NB4 (cell line): ENCODE data around the gene UVRAG.

Experiments
- DNase-seq: peaks from one replicate; pipeline ENCODE4 v3.0.0; 2010; ENCODE audit warnings: low read depth
- H3K4me3 ChIP-seq: one replicate; pipeline ENCODE4 v1.5.1; 2011; ENCODE audit warnings: mild to moderate bottlenecking, low read depth, low read length, moderate library complexity
- MAX ChIP-seq: IDR thresholded peaks from 2 replicates; pipeline ENCODE4 v1.6.1; 2011; ENCODE audit warnings: low read depth, low read length
- MYC ChIP-seq: IDR thresholded peaks from 2 replicates; pipeline ENCODE4 v1.6.1; 2011; ENCODE audit warnings: low read depth, low read length
- POLR2A ChIP-seq: IDR thresholded peaks from 2 replicates; pipeline ENCODE4 v1.6.1; 2011; ENCODE audit warnings: mild to moderate bottlenecking; ENCODE audit not compliant: insufficient read length; ENCODE audit errors: extremely low read depth
- TF ChIP-seq, protein P1 (sequence below): IDR thresholded peaks from one replicate; pipeline ENCODE4 v1.5.1; 2012; ENCODE audit warnings: low read depth, low read length

The UVRAG gene

DNA sequence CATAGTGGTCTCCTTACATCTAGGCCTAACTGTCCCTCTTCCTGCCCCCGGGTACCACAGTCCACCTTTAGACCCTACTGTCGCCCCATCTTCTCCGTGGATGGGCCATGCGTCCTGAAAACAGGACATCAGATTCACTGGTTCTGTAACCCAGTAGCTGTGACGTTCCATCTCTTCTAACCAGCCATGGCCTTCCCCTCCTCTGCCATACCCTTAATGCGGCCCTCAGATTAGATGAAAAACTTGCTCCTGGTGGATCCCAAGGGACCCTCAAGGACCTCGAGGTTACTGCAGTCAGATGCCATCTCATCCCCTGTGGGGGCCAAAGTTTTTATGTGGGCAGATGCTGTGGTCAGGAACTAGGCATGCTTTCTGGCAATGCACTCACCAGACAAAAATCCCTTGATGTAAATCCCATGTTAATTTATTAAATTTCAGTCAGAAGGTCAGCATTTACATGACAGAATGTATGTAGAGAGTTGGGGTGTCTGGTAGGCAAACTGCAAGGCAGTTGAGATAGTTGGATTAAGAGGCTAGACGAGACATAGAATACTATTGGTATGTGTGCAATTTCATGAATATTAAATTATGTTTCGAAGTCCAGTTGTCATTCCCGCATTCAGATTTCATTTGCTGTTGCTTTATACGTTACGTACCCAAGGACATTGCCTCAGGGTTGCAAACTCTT is 327.0 kb downstream of the UVRAG start:
- no peak for TF ChIP-seq MYC
- TF ChIP-seq MAX, result no peak
- TF ChIP-seq, protein P1, sequence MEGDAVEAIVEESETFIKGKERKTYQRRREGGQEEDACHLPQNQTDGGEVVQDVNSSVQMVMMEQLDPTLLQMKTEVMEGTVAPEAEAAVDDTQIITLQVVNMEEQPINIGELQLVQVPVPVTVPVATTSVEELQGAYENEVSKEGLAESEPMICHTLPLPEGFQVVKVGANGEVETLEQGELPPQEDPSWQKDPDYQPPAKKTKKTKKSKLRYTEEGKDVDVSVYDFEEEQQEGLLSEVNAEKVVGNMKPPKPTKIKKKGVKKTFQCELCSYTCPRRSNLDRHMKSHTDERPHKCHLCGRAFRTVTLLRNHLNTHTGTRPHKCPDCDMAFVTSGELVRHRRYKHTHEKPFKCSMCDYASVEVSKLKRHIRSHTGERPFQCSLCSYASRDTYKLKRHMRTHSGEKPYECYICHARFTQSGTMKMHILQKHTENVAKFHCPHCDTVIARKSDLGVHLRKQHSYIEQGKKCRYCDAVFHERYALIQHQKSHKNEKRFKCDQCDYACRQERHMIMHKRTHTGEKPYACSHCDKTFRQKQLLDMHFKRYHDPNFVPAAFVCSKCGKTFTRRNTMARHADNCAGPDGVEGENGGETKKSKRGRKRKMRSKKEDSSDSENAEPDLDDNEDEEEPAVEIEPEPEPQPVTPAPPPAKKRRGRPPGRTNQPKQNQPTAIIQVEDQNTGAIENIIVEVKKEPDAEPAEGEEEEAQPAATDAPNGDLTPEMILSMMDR, result no peak
- no peak for TF ChIP-seq POLR2A
- no peak overlapping the region for H3K4me3 ChIP-seq
- no peak for DNase-seq

- DNase-seq, result no peak
- no peak for TF ChIP-seq MAX
- TF ChIP-seq, protein P1, result no peak
- no peak for TF ChIP-seq POLR2A
- TF ChIP-seq MYC, result no peak
- H3K4me3 ChIP-seq, result no peak overlapping the region
Observed at GRCh38 chr11:76143274-76143673, 328.3 kb downstream of the UVRAG start.

DNA sequence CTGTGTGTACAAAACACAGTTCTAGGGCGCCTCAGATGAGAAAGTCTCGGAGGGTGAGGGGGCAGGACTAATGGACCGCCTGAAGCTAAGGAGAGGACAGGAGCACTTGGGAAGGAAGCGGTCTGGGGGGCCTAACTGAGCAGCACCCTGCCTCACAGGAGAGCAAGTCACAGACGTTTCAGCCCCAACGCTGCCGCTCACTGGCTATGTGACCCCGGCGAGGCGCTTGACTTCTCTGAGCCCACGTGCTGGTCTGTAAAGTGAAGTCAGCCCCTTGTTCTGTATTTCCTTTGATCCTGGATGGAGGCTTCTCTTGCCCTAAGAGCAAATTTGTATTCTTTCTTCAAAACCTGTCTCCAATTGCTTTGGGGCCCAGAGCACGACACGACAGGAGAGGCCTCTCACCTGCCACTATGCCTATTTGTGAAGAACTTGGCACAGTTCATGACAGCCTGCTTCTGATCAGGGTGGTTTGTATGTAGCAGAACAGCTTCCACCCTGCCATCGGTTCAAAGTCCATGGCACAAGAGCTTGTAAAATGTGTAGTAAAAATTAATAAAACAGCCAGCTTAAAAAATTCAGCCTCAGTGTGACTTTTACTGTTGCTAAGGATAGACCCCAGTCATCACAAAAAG is 332.2 kb downstream of the UVRAG start:
- TF ChIP-seq, protein P1, result no peak
- TF ChIP-seq MAX (no peak), POLR2A (no peak), MYC (no peak)
- no peak for DNase-seq
- no peak overlapping the region for H3K4me3 ChIP-seq

- TF ChIP-seq, protein P1, result no peak
- TF ChIP-seq POLR2A, result no peak
- no peak for TF ChIP-seq MAX
- no peak for TF ChIP-seq MYC
- DNase-seq, result no peak
- H3K4me3 ChIP-seq, result no peak overlapping the region
Observed at GRCh38 chr11:76148231-76148630, 333.2 kb downstream of the UVRAG start.

DNA sequence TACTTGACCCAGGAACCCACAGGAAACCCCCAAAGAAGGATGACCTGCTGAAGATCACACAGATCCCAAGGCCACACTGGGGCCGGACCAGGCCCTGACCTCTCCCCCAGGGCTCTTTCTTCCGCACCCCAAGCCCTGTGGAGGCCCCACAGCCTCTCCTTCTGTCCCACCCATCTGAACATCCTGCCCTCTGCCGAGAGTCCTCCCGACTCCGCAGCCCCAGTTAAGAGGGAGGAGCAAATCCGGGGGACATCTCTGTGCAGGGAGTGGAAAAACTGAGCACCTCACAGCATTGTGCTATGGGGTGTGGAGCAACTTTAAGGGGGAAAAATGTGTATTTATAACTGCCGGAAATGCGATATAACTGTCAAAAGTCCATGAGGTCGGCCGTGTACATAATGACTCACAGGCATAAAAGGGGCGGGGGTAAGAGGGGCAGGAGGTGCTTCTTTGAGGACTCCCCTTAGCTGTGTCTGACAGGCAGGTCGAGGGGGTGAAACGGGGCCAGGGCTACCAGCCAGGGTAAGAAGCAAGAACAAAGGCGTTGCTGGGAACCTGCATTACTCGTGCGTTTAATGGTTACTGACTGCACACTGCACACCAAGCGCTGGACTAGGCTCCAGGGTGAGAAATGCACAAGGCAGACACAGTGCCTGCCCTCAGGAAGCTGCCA is 334.1 kb downstream of the UVRAG start:
- no peak overlapping the region for H3K4me3 ChIP-seq
- no peak for TF ChIP-seq POLR2A
- TF ChIP-seq MAX, result no peak
- TF ChIP-seq, protein P1, result no peak
- no peak for TF ChIP-seq MYC
- DNase-seq, result no peak
